HG03280 (cell line): ENCODE measurements around the gene GOLIM4.

Source experiments
- ATAC-seq: cut with Tn5 transposase; IDR thresholded peaks from one replicate; pipeline ENCODE4 v1.9.1; 2021; ENCODE audit warnings: mild to moderate bottlenecking, moderate library complexity; ENCODE audit not compliant: unreplicated experiment

Gene GOLIM4

DNA sequence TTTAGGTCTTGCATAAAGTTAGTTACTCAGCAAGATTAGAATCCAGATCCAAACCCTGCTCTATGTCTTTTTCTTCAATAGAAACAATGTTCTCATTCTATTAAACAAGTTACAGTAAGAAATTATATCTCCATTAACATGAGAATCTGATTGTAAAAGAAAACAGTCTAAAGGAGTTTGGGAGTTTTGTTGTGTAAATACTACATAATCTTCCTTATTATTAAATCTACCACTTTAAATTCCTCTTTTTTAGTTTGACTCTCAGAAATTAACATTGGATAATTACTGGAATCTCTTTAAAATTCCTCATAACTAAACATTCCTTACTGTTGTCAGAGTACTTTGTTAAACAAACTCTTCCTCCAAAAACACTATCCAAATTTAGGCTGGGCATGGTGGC, 1.7 kb upstream of the GOLIM4 start:
- ATAC-seq, result no peak

GRCh38 chr3:168096210-168096652, 507 bp upstream of the GOLIM4 start:
- peak; percentile 1 for ATAC-seq

GRCh38 chr3:168094877-168095610, 680 bp downstream of the GOLIM4 start:
- peak; percentile 43 for ATAC-seq

- no peak for ATAC-seq
These were observed 1.2 kb downstream of the GOLIM4 start for GRCh38 chr3:168094580-168094876.

DNA sequence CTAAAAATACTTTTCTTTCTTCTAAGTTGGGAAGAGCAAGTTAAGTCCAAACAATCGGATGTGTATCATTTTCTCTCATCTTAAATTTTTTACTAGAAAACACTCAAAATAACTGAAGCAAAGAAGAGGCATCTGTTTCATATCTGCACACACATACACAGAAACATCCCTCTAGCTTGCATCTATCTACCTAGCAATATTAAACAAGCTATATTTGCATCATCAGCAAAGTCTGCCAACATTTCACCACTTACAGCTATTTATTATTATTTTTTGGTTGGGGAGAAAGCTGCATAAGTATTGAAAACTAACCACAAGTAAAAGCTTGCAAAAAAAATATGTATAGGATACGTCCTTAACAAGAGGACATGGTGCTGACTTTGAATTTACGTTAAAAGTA, 1.9 kb downstream of the GOLIM4 start:
- ATAC-seq, result no peak

DNA sequence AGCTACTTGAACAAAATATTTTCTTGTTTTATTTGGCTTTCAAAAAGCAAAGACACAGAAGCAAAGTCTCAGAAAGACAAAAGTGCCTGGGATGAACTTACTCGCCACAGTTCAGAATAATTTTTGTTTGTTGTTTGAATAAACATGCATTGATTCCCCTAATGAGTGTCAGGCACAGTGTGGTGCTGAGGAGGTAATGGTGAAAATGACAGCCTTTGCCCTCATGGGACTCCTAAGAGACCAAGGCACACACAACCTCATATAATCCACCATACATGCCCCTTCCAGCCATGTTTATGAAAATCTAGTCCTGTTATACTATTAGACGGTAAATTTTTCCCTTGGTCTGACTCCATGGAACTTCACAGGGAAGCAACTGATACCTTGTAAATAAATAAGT, 2.5 kb downstream of the GOLIM4 start:
- ATAC-seq, result no peak

- ATAC-seq, result no peak
These were observed 3.8 kb downstream of the GOLIM4 start for GRCh38 chr3:168091941-168092340.

GRCh38 chr3:168091302-168091858, 4.3 kb downstream of the GOLIM4 start:
- ATAC-seq, result no peak

- ATAC-seq, result no peak
These were observed 5.2 kb downstream of the GOLIM4 start for GRCh38 chr3:168090306-168091085.

GRCh38 chr3:168089179-168089771, 6.4 kb downstream of the GOLIM4 start:
- ATAC-seq, result no peak

DNA sequence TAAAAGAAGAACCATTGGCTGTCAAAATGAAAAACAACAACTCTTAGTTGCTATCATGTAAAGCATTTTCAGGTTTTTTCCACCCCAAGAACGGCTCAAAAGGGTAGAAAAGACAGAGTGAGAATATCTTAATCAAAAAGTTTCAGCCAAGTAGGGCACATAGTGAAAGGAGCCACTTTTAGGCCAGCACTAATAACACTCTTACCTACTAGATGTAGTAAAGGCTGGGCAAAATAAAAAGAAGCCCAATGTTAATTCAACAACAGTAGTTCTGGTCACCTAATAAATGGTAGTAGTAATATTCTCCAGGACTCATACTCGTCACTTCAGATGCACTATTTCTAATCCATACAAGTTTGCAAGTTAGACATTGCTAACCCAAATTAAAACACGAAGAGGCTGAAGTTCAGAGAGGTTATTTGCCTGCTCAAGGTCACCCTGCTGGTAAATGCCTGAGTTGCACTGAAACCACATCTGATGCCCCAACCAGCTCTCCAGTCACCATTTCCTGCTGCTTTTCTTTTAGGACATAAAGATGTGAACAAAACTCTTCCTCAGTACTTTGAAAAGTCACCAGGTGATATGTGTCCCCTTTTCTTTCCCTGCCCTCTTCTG, 7.5 kb downstream of the GOLIM4 start:
- peak; percentile 86 for ATAC-seq

GRCh38 chr3:168087539-168087938, 8.2 kb downstream of the GOLIM4 start:
- ATAC-seq, result no peak

- ATAC-seq, result no peak
These were observed 9.0 kb downstream of the GOLIM4 start for GRCh38 chr3:168086541-168087260.

GRCh38 chr3:168085491-168086119, 10.1 kb downstream of the GOLIM4 start:
- peak; percentile 44 for ATAC-seq

GRCh38 chr3:168083906-168084305, 11.8 kb downstream of the GOLIM4 start:
- ATAC-seq, result no peak

GRCh38 chr3:168081856-168082255, 13.9 kb downstream of the GOLIM4 start:
- ATAC-seq, result no peak

GRCh38 chr3:168081171-168081771, 14.5 kb downstream of the GOLIM4 start:
- ATAC-seq, result no peak

GRCh38 chr3:168080499-168081170, 15.1 kb downstream of the GOLIM4 start:
- ATAC-seq, result no peak

GRCh38 chr3:168080022-168080421, 15.7 kb downstream of the GOLIM4 start:
- ATAC-seq, result no peak
